CD14-positive monocyte (primary cell): ENCODE data around the gene MYO1E. TPM values are rescaled to one million over a fixed set of nuclear protein-coding genes. Genes with fewer than 3 reads are reported as not detected.
A peak's percentile ranks its signal among the peaks of the same experiment; 100 is the strongest.

Experiments
- DNase-seq, 3 donors: peaks; one replicate each; pipeline ENCODE4 v3.0.0-alpha.2; 2011 to 2022
- H2AFZ ChIP-seq: 2 replicates; pipeline ENCODE4 v1.6.0; 2012; ENCODE audit warnings: mild to moderate bottlenecking, low read depth, low read length, inconsistent platforms; ENCODE audit not compliant: insufficient read depth, poor library complexity, severe bottlenecking
- H3K27ac ChIP-seq, 2 donors: 1 replicate in 1 of 2; 2 replicates in 1 of 2; pipeline ENCODE4 v1.5.1; 2012 to 2013; ENCODE audit warnings: low read length in 2 of 2, control low read depth in 1 of 2, inconsistent platforms in 1 of 2, low read depth in 1 of 2, mild to moderate bottlenecking in 1 of 2
- H3K27me3 ChIP-seq, 2 donors: one replicate each; pipeline versions ENCODE4 v1.6.0 to v1.6.1; 2011 to 2013; ENCODE audit warnings: low read length in 2 of 2; ENCODE audit not compliant: control insufficient read depth in 2 of 2, insufficient read depth in 2 of 2
- H3K36me3 ChIP-seq, 2 donors: replicated peaks in 1 of 2; 1 replicate in 1 of 2; 2 replicates in 1 of 2; pipeline versions ENCODE4 v1.5.1 to v1.6.1; 2012 to 2013; ENCODE audit warnings: low read length in 2 of 2, control low read depth in 1 of 2, inconsistent platforms in 1 of 2, mild to moderate bottlenecking in 1 of 2; ENCODE audit not compliant: insufficient read depth in 2 of 2, control insufficient read depth in 1 of 2
- H3K4me1 ChIP-seq, 2 donors: 1 replicate in 1 of 2; 2 replicates in 1 of 2; pipeline versions ENCODE4 v1.5.1 to v1.6.1; 2012 to 2013; ENCODE audit warnings: low read length in 2 of 2, control low read depth in 1 of 2, inconsistent platforms in 1 of 2, mild to moderate bottlenecking in 1 of 2, moderate library complexity in 1 of 2; ENCODE audit not compliant: insufficient read depth in 2 of 2, control insufficient read depth in 1 of 2
- H3K4me2 ChIP-seq: replicated peaks from 2 replicates; pipeline ENCODE3; 2012; ENCODE audit warnings: low read length, moderate library complexity, mild to moderate bottlenecking; ENCODE audit not compliant: poor library complexity, severe bottlenecking; ENCODE audit errors: extremely low read depth
- H3K4me3 ChIP-seq, 3 experiments: fragments of 200-600 bp in 1 of 3; sonication (generic) in 1 of 3; replicated peaks in 1 of 3; 1 replicate in 2 of 3; 2 replicates in 1 of 3; pipeline ENCODE4 v1.5.1; 2011 to 2013; ENCODE audit warnings: low read length in 3 of 3, mild to moderate bottlenecking in 3 of 3, control low read depth in 2 of 3, low read depth in 2 of 3, inconsistent platforms in 1 of 3, moderate library complexity in 1 of 3
- H3K79me2 ChIP-seq: 2 replicates; pipeline ENCODE4 v1.6.0; 2012; ENCODE audit warnings: mild to moderate bottlenecking, control low read depth, inconsistent platforms, low read length, moderate library complexity; ENCODE audit not compliant: insufficient read depth
- H3K9ac ChIP-seq: 2 replicates; pipeline ENCODE4 v1.6.0; 2017; ENCODE audit warnings: low read length, mild to moderate bottlenecking; ENCODE audit not compliant: insufficient read depth, poor library complexity, severe bottlenecking
- H3K9me3 ChIP-seq, 2 donors: replicated peaks in 1 of 2; 1 replicate in 1 of 2; 2 replicates in 1 of 2; pipeline versions ENCODE4 v1.5.1 to v1.6.1; 2012 to 2013; ENCODE audit warnings: low read length in 2 of 2, control low read depth in 1 of 2; ENCODE audit not compliant: control insufficient read depth in 1 of 2, insufficient read depth in 1 of 2
- H4K20me1 ChIP-seq: 2 replicates; pipeline ENCODE4 v1.6.0; 2012; ENCODE audit warnings: mild to moderate bottlenecking, low read length, control low read depth, moderate library complexity; ENCODE audit not compliant: insufficient read depth
- H3K27ac Mint-ChIP-seq, 7 donors: one replicate each; pipeline ENCODE4 v1.8.0; 2020; ENCODE audit warnings: mild to moderate bottlenecking in 7 of 7, mixed read lengths in 7 of 7, moderate library complexity in 6 of 7, inconsistent platforms in 2 of 7
- H3K27me3 Mint-ChIP-seq, 3 donors: one replicate each; pipeline ENCODE4 v1.8.0; 2021 to 2022; ENCODE audit warnings: low read depth in 3 of 3, mild to moderate bottlenecking in 3 of 3, mixed read lengths in 3 of 3, moderate library complexity in 3 of 3, inconsistent platforms in 1 of 3
- H3K36me3 Mint-ChIP-seq, 2 donors: one replicate each; pipeline ENCODE4 v1.8.0; 2020; ENCODE audit warnings: mixed read lengths in 2 of 2, inconsistent platforms in 1 of 2, mild to moderate bottlenecking in 1 of 2
- H3K4me1 Mint-ChIP-seq: one replicate; pipeline ENCODE4 v1.8.0; 2020; ENCODE audit warnings: mild to moderate bottlenecking, mixed read lengths
- H3K4me3 Mint-ChIP-seq, 2 donors: one replicate each; pipeline ENCODE4 v1.8.0; 2020; ENCODE audit warnings: mild to moderate bottlenecking in 2 of 2, mixed read lengths in 2 of 2, moderate library complexity in 1 of 2
- H3K9me3 Mint-ChIP-seq, 7 donors: one replicate each; pipeline ENCODE4 v1.8.0; 2020 to 2022; ENCODE audit warnings: mixed read lengths in 7 of 7, mild to moderate bottlenecking in 6 of 7, moderate library complexity in 6 of 7, inconsistent platforms in 2 of 7
- WGBS: methylation state at CpG from one replicate; pipeline ENCODE4 v1.1.5; 2013; ENCODE audit warnings: missing lambda C conversion rate; ENCODE audit not compliant: insufficient coverage; 5-methylcytosine and 5-hydroxymethylcytosine counted together
- intact Hi-C, 2 donors: fragments of 100-400 bp; cut with micrococcal nuclease; formaldehyde crosslinking; loops; one replicate each; pipeline versions ENCODE4 v1.15.0 to v1.15.1; 2023
- polyA plus RNA-seq, 3 donors: library from polyadenylated mRNA; depleted of rRNA in 1 of 3; unstranded in 2 of 3; stranded (reverse) in 1 of 3; fragments of 300-500 nt in 2 of 3; fragments of >200 nt in 1 of 3; fragmentation: Illumina TruSeq in 2 of 3; gene quantifications; 1 replicate in 2 of 3; 2 replicates in 1 of 3; pipeline ENCODE4 v1.2.3, GENCODE V29; 2012 to 2021
- TF ChIP-seq, protein P1 (sequence below): fragments of 200-600 bp; IDR thresholded peaks from one replicate; pipeline ENCODE4 v1.8.0; 2022; ENCODE audit warnings: antibody characterized with exemption, mild to moderate bottlenecking

Gene MYO1E
- polyA plus RNA-seq, 3 donors, result 5.5 to 16.2 (median 6.2) TPM

DNA sequence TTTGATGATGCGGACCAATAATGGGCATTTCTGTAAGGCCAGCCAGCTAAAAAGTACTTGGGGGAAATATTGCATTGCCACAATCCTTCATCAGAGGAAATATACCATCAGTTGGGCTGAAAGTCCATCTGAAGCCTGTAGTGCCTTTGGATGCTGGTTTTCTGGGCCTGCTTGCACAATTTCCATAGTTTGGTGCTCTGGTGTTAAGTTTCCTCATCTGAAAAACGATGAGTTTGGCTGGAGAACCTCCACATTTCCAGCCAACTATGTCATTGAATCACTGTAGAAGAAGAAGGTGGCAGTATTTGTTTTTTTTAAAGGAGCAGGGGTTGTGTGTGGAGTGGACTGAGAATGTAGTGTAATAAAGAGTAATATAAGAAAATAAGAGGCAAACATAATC is 257.6 kb downstream of the MYO1E start:
- Mint-ChIP-seq H3K27ac (peak overlapping the region in 2 of 7 donors; percentile 17 to 47), H3K4me3 (no peak overlapping the region), H3K36me3 (peaks cover 64 to 78% of the 10 kb centered on the region in 2 donors), H3K4me1 (no peaks in the 10 kb centered on the region), H3K27me3 (peaks cover 0 to 2% (median 0%) of the 10 kb centered on the region in 3 donors), H3K9me3 (no peaks in the 10 kb centered on the region)
- Histone ChIP-seq H3K36me3 (peaks cover 60 to 87% of the 10 kb centered on the region in 2 donors), H3K9ac (no peak overlapping the region), H3K4me1 (no peaks in the 10 kb centered on the region), H3K79me2 (peaks cover 40% of the 10 kb centered on the region), H3K4me3 (no peak overlapping the region), H3K4me2 (no peak overlapping the region), H2AFZ (no peak overlapping the region), H3K27me3 (no peaks in the 10 kb centered on the region), H3K27ac (peak overlapping the region in 1 of 2 donors; percentile 26), H4K20me1 (no peaks in the 10 kb centered on the region), H3K9me3 (no peaks in the 10 kb centered on the region)
- DNase-seq, result no peak
- intact Hi-C loops, result no loop called here
- TF ChIP-seq, protein P1, sequence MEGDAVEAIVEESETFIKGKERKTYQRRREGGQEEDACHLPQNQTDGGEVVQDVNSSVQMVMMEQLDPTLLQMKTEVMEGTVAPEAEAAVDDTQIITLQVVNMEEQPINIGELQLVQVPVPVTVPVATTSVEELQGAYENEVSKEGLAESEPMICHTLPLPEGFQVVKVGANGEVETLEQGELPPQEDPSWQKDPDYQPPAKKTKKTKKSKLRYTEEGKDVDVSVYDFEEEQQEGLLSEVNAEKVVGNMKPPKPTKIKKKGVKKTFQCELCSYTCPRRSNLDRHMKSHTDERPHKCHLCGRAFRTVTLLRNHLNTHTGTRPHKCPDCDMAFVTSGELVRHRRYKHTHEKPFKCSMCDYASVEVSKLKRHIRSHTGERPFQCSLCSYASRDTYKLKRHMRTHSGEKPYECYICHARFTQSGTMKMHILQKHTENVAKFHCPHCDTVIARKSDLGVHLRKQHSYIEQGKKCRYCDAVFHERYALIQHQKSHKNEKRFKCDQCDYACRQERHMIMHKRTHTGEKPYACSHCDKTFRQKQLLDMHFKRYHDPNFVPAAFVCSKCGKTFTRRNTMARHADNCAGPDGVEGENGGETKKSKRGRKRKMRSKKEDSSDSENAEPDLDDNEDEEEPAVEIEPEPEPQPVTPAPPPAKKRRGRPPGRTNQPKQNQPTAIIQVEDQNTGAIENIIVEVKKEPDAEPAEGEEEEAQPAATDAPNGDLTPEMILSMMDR, result no peak
- no CpG with 5 or more reads among the region's 2 CpGs for WGBS

DNA sequence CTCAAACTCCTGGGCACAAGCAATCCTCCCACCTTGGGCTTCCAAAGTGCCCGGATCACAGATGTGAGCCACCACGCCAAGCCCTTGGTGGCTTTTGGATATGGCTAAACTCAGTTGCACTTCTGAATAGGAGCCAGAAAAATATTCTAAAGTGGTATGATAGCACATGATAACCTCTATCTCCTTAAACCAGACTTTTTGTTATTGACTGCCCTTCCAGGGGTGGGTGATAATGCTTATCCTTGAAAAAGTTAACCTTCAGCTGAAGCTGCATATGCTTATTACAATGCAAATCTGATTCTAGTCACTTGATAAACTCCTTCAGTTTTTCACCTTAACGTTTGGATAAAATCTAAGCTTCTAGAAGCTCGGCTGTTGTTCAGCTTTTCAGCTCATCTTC is 261.4 kb downstream of the MYO1E start:
- no peaks in the 10 kb centered on the region for H3K9me3 ChIP-seq
- TF ChIP-seq, protein P1, result no peak
- H3K27ac ChIP-seq, result no peak overlapping the region
- Mint-ChIP-seq H3K9me3 (no peaks in the 10 kb centered on the region), H3K27me3 (peaks cover 0 to 2% (median 0%) of the 10 kb centered on the region in 3 donors), H3K4me3 (no peak overlapping the region), H3K27ac (peak overlapping the region in 1 of 7 donors; percentile 20), H3K36me3 (peaks cover 47 to 74% of the 10 kb centered on the region in 2 donors), H3K4me1 (peaks cover 5% of the 10 kb centered on the region)
- H3K4me2 ChIP-seq, result no peak overlapping the region
- peaks cover 66% of the 10 kb centered on the region for H3K79me2 ChIP-seq
- DNase-seq, result no peak
- peaks cover 0 to 4% of the 10 kb centered on the region in 2 donors for H3K4me1 ChIP-seq
- peaks cover 49 to 82% of the 10 kb centered on the region in 2 donors for H3K36me3 ChIP-seq
- no peak overlapping the region for H2AFZ ChIP-seq
- H3K27me3 ChIP-seq, result no peaks in the 10 kb centered on the region
- no peak overlapping the region for H3K4me3 ChIP-seq
- intact Hi-C loops, result no loop called here
- H4K20me1 ChIP-seq, result no peaks in the 10 kb centered on the region
- no peak overlapping the region for H3K9ac ChIP-seq
- WGBS, result 100% methylated on average over 2 of the region's 4 CpGs
